Caco-2 (cell line): ENCODE data around the gene P2RX6. TPM values are rescaled to one million over a fixed set of nuclear protein-coding genes. Genes with fewer than 3 reads are reported as not detected.
A peak's percentile ranks its signal among the peaks of the same experiment; 100 is the strongest.

ENCODE experiments used
- BruUV-seq: library from RNA; stranded (reverse); fragments of 400-500 nt; replicated peaks from 2 replicates; lab custom pipeline; 2021; lab: Mats Ljungman, UMichigan
- CTCF ChIA-PET: fragments of 300-600 bp; sonication (Branson Sonifier 250); formaldehyde crosslinking; loops from one replicate; lab custom pipeline; 2022; ENCODE audit warnings: antibody characterized with exemption; lab: Charles Lee
- POLR2A ChIA-PET: fragments of 300-600 bp; sonication (Branson Sonifier 250); formaldehyde crosslinking; loops from one replicate; lab custom pipeline; 2022; ENCODE audit warnings: antibody characterized with exemption; lab: Charles Lee
- DNase-seq, 2 experiments: peaks; one replicate each; pipeline versions ENCODE4 v3.0.0 to v3.0.0-alpha.2; 2020 to 2022
- H3K27me3 ChIP-seq: replicated peaks from 2 replicates; pipeline ENCODE4 v1.6.0; 2011; ENCODE audit warnings: low read length; ENCODE audit not compliant: control insufficient read depth, insufficient read depth
- H3K36me3 ChIP-seq: 2 replicates; pipeline ENCODE4 v1.5.1; 2011; ENCODE audit warnings: low read length; ENCODE audit not compliant: control insufficient read depth, insufficient read depth
- H3K4me1 ChIP-seq: fragments of 250-450 bp; sonication (Bioruptor Pico); 2 replicates; pipeline ENCODE4 v1.5.1; 2020; ENCODE audit warnings: mild to moderate bottlenecking
- H3K4me3 ChIP-seq: 2 replicates; pipeline ENCODE4 v1.5.1; 2011; ENCODE audit warnings: low read depth, mild to moderate bottlenecking, control low read depth, low read length
- H3K9me3 ChIP-seq: fragments of 250-450 bp; sonication (Bioruptor Pico); 2 replicates; pipeline ENCODE4 v1.5.1; 2020; ENCODE audit warnings: mild to moderate bottlenecking, moderate library complexity
- H3K27ac Mint-ChIP-seq: one replicate; pipeline ENCODE4 v1.8.0; 2022; ENCODE audit warnings: mixed read lengths; ENCODE audit not compliant: unreplicated experiment
- H3K27me3 Mint-ChIP-seq: one replicate; pipeline ENCODE4 v1.8.0; 2022; ENCODE audit warnings: mixed read lengths; ENCODE audit not compliant: insufficient read depth, unreplicated experiment
- H3K36me3 Mint-ChIP-seq: one replicate; pipeline ENCODE4 v1.8.0; 2022; ENCODE audit warnings: mild to moderate bottlenecking, mixed read lengths; ENCODE audit not compliant: insufficient read depth, unreplicated experiment
- H3K4me1 Mint-ChIP-seq: one replicate; pipeline ENCODE4 v1.8.0; 2022; ENCODE audit warnings: low read depth, mixed read lengths; ENCODE audit not compliant: unreplicated experiment
- H3K4me3 Mint-ChIP-seq: one replicate; pipeline ENCODE4 v1.8.0; 2022; ENCODE audit warnings: mild to moderate bottlenecking, moderate library complexity, mixed read lengths; ENCODE audit not compliant: unreplicated experiment
- H3K9me3 Mint-ChIP-seq: one replicate; pipeline ENCODE4 v1.8.0; 2022; ENCODE audit warnings: mixed read lengths; ENCODE audit not compliant: unreplicated experiment
- CTCF ChIP-seq, 2 experiments: fragments of 200-600 bp in 1 of 2; IDR thresholded peaks; 1 replicate in 1 of 2; 2 replicates in 1 of 2; pipeline versions ENCODE4 v1.5.1 to v1.8.0; 2011 to 2022; ENCODE audit warnings: antibody characterized with exemption in 1 of 2, control low read depth in 1 of 2, inconsistent platforms in 1 of 2, low read depth in 1 of 2, low read length in 1 of 2, mild to moderate bottlenecking in 1 of 2, moderate library complexity in 1 of 2; ENCODE audit not compliant: insufficient read depth in 1 of 2, severe bottlenecking in 1 of 2, unreplicated experiment in 1 of 2
- intact Hi-C: fragments of 100-400 bp; cut with micrococcal nuclease; formaldehyde crosslinking; loops from one replicate; pipeline ENCODE4 v1.10.0; 2022; ENCODE audit not compliant: unreplicated experiment
- total RNA-seq: library from RNA; stranded (reverse); gene quantifications from 2 replicates; pipeline ENCODE4 v1.2.3, GENCODE V29; 2022

The P2RX6 gene
- total RNA-seq, 1 experiment from 2014 or later: 0.11 TPM

DNA sequence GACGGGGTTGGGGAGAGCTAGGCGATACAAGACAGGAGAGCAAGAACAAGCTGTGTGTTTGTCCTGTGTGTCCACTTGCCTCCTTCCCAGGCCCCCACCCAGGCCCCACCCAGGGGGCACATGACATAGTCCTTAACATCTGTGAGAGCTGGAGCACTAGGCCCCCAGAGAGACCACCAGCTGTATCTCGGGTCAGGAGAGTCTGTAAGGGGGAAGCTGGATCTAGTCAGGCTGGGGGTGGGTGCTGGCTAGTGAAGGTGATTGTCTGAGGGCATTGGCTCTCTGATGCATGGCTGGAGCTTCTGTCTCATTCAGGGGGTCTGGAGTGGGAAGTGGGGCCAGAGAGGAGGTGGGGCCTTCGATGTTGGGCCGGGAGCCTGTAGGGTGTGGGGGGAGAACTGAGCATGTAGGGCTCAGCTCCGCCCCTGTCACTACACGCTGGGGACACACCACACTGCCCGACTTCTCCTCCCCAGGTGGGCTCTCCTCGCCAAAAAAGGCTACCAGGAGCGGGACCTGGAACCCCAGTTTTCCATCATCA lies 571 bp downstream of the P2RX6 start:
- no TSS peak for BruUV-seq
- peak overlapping the region; percentile 79 for H3K4me3 Mint-ChIP-seq
- peaks cover 7% of the 10 kb centered on the region for H3K36me3 Mint-ChIP-seq
- no peaks in the 10 kb centered on the region for H3K9me3 Mint-ChIP-seq
- H3K4me1 Mint-ChIP-seq: peaks cover 17% of the 10 kb centered on the region
- POLR2A ChIA-PET: no interaction called here
- H3K27ac Mint-ChIP-seq: no peak overlapping the region
- CTCF ChIA-PET: interaction anchor here (1.1 kb wide), 1 partner anchor 130 kb away, joined by 4 read pairs; no protein-coding TSS in a partner anchor
- H3K9me3 ChIP-seq: peaks cover 4% of the 10 kb centered on the region; the same call in 1 of the 2 replicates
- TF ChIP-seq CTCF (IDR thresholded peaks at IDR 0.05; ENCODE audit: insufficient read depth in 1 of 2, low read depth in 1 of 2, low read length in 1 of 2, severe bottlenecking in 1 of 2, unreplicated experiment in 1 of 2): no peak
- H3K36me3 ChIP-seq: no peaks in the 10 kb centered on the region
- H3K27me3 Mint-ChIP-seq: no peaks in the 10 kb centered on the region
- H3K27me3 ChIP-seq: no peaks in the 10 kb centered on the region
- intact Hi-C loops: no loop called here
- H3K4me1 ChIP-seq: peaks cover 13% of the 10 kb centered on the region; the same call in 1 of the 2 replicates
- DNase-seq: no peak
- H3K4me3 ChIP-seq: no peak overlapping the region

- no peak overlapping the region for H3K4me3 ChIP-seq
- ChIA-PET POLR2A (no interaction called here), CTCF (no interaction called here)
- no peak for TF ChIP-seq CTCF (IDR thresholded peaks at IDR 0.05; ENCODE audit: insufficient read depth in 1 of 2, low read depth in 1 of 2, low read length in 1 of 2, severe bottlenecking in 1 of 2, unreplicated experiment in 1 of 2)
- H3K36me3 ChIP-seq: no peaks in the 10 kb centered on the region
- peaks cover 4% of the 10 kb centered on the region; the same call in 1 of the 2 replicates for H3K9me3 ChIP-seq
- H3K4me3 Mint-ChIP-seq: no peak overlapping the region
- H3K36me3 Mint-ChIP-seq: peaks cover 7% of the 10 kb centered on the region
- H3K27me3 ChIP-seq: no peaks in the 10 kb centered on the region
- no TSS peak for BruUV-seq
- no peak overlapping the region for H3K27ac Mint-ChIP-seq
- peaks cover 17% of the 10 kb centered on the region for H3K4me1 Mint-ChIP-seq
- peak in 1 of 2 experiments; percentile 21 for DNase-seq
- H3K27me3 Mint-ChIP-seq: no peaks in the 10 kb centered on the region
- intact Hi-C loops: no loop called here
- peaks cover 13% of the 10 kb centered on the region; the same call in 1 of the 2 replicates for H3K4me1 ChIP-seq
- no peaks in the 10 kb centered on the region for H3K9me3 Mint-ChIP-seq
Observed at GRCh38 chr22:21016644-21017420, 1.9 kb downstream of the P2RX6 start.

GRCh38 chr22:21018314-21018713 lies 3.3 kb downstream of the P2RX6 start:
- Mint-ChIP-seq H3K4me1 (peaks cover 17% of the 10 kb centered on the region), H3K27me3 (no peaks in the 10 kb centered on the region), H3K4me3 (no peak overlapping the region), H3K36me3 (peaks cover 7% of the 10 kb centered on the region), H3K9me3 (no peaks in the 10 kb centered on the region), H3K27ac (no peak overlapping the region)
- Histone ChIP-seq H3K4me3 (no peak overlapping the region), H3K9me3 (peaks cover 4% of the 10 kb centered on the region; the same call in 1 of the 2 replicates), H3K36me3 (no peaks in the 10 kb centered on the region), H3K4me1 (peaks cover 13% of the 10 kb centered on the region; the same call in 1 of the 2 replicates), H3K27me3 (no peaks in the 10 kb centered on the region)
- no peak for DNase-seq
- CTCF ChIA-PET: interaction anchor here (0.9 kb wide), 1 partner anchor 133 kb away, joined by 3 read pairs; no protein-coding TSS in a partner anchor
- intact Hi-C loops: no loop called here
- TF ChIP-seq CTCF (IDR thresholded peaks at IDR 0.05; ENCODE audit: insufficient read depth in 1 of 2, low read depth in 1 of 2, low read length in 1 of 2, severe bottlenecking in 1 of 2, unreplicated experiment in 1 of 2): no peak
- BruUV-seq: no TSS peak
- POLR2A ChIA-PET: no interaction called here
